ENCODE results near the gene SLIT3.
A peak's percentile ranks its signal among the peaks of the same experiment; 100 is the strongest.

Gene SLIT3

DNA sequence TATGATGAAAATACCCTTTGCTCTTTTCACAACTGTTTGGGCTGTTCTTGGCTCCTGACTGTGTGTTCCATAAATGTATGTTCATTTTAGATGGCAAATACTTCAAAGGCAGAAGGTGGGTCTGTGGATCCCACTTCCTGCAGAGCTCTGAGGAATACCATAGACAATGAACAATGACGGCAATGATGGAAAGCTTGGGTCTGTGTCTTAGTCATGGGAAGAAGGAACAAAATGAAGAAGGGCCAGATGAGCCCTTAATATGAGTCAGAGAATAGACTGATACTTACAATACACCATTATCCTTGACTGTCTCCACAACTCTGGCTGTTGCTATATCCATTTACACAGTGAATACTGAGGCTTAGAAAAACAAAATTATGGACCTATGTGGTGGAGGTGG lies 126.0 kb downstream of the SLIT3 start:
- no peak for DNase-seq (ENCODE audit: low spot score)

DNA sequence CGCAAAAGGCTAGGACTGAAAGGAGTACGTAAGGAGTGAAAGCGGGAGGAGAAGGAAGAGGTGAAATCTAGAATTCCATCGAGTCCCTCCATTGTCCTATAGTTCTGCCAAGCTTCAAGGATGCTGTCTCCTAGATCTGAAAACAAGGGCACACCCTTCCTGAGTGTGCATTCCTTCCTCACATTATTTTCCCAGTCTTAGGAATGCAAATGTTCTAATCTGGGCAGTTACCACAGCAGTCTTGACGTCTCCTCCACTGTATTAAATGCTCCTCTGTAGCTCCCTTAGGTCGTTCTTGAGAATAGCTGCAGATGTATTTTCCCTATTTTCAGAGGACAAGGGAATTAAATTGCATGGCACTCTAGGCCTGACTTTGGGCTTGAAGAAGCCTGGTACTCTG lies 127.6 kb downstream of the SLIT3 start:
- no peak for DNase-seq (ENCODE audit: low spot score)

GRCh38 chr5:169171515-169171914 lies 129.4 kb downstream of the SLIT3 start:
- DNase-seq (ENCODE audit: low spot score), result no peak

DNA sequence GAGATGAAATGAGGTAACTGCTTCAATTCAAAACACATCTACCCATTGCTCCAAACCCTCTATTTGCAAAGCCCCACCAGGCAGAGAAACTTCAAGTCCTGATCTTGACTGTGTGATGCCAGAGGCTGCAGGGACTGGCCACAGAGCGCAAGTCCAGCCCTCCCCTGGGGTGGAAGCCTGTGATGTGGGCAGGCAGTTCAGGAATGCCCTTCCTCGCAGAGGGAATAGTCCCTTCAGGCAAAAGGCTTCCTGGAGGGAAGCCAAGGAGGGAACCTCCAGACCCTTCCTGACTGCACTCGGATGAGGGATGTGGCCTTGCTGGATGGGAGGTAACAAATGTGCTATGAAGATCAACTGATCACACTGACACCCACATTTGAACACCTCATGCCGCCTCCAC lies 131.2 kb downstream of the SLIT3 start:
- DNase-seq (ENCODE audit: low spot score), result no peak

DNA sequence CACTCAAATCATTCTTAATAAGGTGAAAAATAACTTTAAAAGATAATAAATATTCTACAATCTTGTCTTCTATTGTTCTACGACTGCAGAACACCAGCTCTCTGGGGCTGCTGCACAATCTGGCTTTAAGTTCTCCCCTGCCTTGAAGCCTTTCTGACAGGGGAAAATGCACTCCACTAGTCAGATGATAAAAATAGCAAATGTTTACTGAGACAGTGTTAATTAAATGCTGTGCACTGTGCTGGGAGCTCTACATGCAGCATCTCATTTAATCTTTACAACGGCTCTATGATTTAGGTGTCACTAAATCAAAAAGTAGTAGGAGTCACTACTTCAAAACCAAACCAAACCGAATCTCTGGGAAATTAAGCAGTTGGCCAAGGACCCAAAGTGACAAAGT lies 132.7 kb downstream of the SLIT3 start:
- DNase-seq (ENCODE audit: low spot score), result no peak

DNA sequence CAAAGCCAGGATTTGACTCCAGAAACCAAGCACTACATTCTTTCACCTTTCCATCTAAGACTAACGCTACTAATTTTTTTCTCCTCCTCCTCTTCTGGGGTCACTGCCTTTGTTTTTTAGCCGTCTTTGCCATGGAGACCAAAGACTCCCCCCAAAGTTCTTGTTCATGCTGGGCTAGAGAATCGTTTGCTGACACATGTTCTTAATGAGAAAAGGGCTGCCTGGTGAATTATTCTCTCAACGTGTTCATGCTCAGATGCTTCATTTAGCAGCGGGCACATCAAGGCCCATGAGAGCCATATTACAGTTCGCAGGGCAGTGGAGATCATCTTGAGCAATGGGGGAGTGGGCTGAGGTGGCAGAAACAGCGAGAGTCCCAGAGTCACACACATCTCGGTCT lies 134.9 kb downstream of the SLIT3 start:
- DNase-seq (ENCODE audit: low spot score), result no peak

DNA sequence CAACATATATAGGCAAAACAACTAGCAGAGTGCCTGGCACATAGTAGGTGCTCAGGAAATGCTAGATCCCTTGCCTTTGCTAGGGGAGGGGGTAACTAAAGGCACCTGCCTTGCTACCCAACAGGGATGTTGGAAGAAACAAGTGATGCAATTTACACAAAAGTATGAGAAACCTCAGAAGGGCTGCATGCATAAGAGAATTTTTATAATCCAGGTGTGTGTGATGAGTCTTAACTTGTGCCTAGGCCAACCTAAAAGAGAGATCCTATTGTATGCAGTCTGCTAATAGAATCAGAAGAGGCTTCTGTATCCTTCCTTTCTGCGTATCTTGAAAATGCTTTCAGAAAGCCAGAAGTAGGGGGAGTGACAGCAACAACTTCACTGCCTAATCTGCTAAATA lies 135.9 kb downstream of the SLIT3 start:
- no peak for DNase-seq (ENCODE audit: low spot score)

DNA sequence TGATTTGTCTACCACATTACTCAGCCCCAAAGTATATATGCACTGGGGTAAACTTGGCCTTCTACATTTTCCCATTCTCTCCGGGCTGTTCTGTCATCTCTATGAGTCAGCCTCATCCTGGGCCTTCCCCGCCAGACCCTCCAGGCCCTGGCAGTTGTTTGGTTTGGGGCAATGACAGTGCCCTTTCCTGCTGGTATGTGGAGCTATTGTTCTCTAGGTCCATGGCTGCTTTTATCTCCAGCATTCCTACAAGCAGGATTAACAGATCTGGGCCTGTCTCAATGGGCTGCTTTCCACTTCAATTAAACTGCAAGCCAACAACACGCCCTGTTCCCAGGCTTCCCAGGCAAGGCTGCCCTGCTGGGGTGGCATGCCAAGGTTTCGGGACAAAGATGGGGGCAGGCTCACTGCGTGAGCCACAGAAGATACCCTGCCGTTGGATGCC lies 136.4 kb downstream of the SLIT3 start:
- no peak for DNase-seq (ENCODE audit: low spot score)

GRCh38 chr5:169162407-169162806 lies 138.5 kb downstream of the SLIT3 start:
- DNase-seq (ENCODE audit: low spot score), result no peak

DNA sequence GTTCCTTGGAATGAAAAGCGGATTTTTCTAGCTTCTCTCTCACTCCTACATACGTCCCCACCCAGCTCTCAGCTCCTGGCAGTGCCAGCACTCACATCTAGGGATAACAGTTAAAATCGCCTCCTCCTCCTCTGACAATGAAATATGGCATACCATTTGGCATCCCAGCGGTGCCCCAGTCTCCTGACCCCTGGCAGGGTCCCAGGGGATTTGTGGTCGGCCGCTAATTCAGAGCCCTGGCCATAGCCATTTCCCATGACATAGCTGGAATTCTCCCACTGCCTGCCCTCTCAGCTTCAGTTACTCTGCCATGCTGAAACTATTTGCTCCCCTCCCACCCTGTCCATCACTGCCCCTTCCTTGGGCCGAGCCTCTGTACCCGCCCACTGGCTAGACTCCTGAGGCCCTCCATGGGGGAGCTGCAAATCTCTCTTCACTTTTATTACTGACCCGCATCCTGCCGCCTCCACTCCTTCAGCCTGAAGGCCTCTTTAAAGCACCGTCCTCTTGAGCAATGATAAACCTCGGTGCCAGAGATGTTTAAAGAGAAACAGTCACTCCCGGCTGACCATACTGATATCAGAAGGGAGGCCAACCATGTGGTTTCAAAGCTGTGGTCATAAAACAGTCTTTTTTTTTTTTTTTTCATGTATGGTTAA lies 139.8 kb downstream of the SLIT3 start:
- no peak for DNase-seq (ENCODE audit: low spot score)

- no peak for DNase-seq (ENCODE audit: low spot score)
Measured at GRCh38 chr5:169160405-169160901, 140.5 kb downstream of the SLIT3 start.

DNA sequence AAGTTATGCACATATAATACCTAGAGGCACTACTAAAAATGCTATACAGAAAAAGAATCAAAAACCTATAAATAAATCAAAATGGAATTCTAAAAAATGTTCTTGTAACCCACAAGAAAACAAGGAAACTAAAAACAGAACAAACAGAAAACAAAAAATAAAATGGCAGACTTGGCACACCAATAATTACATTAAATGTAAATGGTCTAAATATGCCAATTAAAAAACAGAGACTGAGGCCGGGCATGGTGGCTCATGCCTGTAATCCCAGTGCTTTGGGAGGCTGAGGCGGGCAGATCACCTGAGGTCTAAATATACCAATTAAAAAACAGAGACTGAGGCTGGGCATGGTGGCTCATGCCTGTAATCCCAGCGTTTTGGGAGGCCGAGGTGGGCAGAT lies 142.2 kb downstream of the SLIT3 start:
- DNase-seq (ENCODE audit: low spot score), result no peak

DNA sequence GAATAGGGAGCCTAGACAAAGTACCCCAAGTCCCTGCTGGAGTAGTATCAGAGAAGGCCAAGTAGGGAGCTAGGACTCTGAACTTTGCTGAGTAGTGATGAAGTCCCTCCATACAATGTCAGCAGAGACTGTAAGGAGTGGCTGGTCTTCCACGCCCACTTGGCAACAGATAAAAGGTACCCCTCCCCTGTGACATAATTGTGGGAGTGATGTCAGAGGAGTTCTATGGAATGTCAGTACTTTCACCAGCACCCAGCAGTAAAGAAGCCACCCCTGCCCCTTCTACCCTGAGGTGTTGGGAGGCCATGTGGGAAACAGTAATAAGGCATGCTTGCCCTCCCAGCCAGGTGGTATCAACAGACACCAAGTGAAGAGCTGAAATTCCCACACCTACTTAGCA lies 143.9 kb downstream of the SLIT3 start:
- DNase-seq (ENCODE audit: low spot score), result no peak

GRCh38 chr5:169154679-169155078 lies 146.3 kb downstream of the SLIT3 start:
- no peak for DNase-seq (ENCODE audit: low spot score)

DNA sequence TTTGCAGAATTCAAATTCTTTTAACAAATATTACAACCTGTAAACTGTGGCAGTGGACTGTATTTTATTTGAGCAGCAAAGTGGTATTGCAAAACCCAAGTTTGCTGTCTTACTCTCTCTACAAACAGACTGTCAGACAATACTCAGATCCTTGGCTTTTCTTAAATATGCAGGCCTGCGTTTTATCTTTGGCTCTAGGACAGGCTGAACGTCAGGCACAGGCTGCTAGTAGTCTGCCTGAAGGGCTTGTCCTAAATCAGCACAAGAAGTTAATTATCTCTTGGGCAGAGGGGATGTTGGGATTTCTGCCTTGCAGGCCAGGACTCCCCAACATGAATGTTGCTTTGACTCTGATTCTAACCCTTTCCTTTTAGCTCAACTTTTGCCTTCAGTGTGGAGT lies 147.5 kb downstream of the SLIT3 start:
- no peak for DNase-seq (ENCODE audit: low spot score)

- DNase-seq (ENCODE audit: low spot score), result no peak
Measured at GRCh38 chr5:169152946-169153345, 148.0 kb downstream of the SLIT3 start.

GRCh38 chr5:169152453-169152852 lies 148.5 kb downstream of the SLIT3 start:
- no peak for DNase-seq (ENCODE audit: low spot score)

GRCh38 chr5:169151051-169151805 lies 149.7 kb downstream of the SLIT3 start:
- DNase-seq (ENCODE audit: low spot score), result no peak

DNA sequence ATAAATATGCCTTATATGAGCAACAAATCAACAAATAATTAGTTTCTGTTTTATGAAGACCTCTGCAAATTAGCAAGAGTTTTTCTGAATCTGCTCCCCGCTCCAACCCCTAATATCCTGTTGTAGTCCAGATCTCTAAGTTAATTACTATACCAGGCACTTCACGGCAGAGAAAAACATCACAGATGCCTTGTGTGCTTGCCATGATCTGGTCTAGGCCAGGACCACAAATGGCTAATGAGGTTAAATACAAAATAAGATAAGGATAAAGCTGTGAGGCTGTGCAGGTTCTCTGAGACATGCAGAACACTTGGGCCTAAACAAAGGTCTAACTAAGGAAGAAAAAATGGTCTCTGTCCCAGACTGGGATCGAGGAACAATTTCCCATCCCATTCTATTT lies 150.8 kb downstream of the SLIT3 start:
- no peak for DNase-seq (ENCODE audit: low spot score)

DNA sequence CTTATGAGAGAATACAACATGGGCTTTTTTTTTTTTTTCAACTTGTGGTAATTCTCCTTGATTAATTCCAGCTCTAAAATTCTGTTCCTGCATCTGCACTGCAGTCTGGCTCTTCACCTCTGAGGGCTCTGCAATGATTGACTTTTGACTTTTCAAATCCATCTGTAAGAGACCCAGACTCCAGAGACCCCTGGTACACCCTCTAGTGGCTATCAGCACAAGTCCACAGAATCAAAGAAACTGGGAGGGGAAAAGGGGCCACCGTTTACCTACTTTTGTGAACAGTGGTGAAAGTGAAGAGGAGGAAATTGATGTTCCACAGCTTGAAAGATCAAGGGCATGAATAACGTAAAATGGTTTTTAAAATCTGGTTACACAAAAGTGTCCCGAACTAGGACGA lies 151.6 kb downstream of the SLIT3 start:
- peak; percentile 39 for DNase-seq (ENCODE audit: low spot score)

GRCh38 chr5:169148138-169148740 lies 152.7 kb downstream of the SLIT3 start:
- DNase-seq (ENCODE audit: low spot score), result no peak

DNA sequence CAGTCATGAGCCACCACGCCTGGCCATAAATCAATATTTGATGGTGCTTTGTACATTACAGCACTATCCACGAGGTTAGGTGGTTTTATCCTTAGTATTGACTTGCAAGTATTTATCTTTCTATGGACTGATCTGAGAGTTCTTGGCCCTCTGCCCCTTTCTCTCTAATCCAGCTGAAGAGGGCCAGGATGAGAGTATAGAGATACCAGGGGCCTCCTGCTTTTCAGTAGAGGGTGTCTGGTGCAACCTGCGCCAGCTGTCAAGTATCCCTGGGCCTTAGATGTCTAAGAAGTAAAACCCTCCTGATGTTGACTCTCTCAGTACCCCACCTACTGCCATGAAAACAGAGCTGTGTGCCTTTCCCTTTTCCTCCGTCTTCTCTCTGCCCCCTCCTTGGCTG lies 153.4 kb downstream of the SLIT3 start:
- no peak for DNase-seq (ENCODE audit: low spot score)

GRCh38 chr5:169146158-169146557 lies 154.8 kb downstream of the SLIT3 start:
- no peak for DNase-seq (ENCODE audit: low spot score)
